PFSK-1 (cell line): ENCODE results near the gene PBX3.

Source experiments
- FOXP2 ChIP-seq: optimal IDR thresholded peaks from 2 replicates; pipeline ENCODE3; 2011; ENCODE audit warnings: borderline replicate concordance, control low read depth, inconsistent platforms; ENCODE audit not compliant: insufficient read depth; ENCODE audit errors: extremely low read length, extremely low read depth
- POLR2AphosphoS5 ChIP-seq: IDR thresholded peaks from 2 replicates; pipeline ENCODE4 v1.6.1; 2012; ENCODE audit warnings: low read depth, mild to moderate bottlenecking, control low read depth, low read length, moderate library complexity
- SIN3A ChIP-seq: IDR thresholded peaks from 2 replicates; pipeline ENCODE4 v1.6.1; 2012; ENCODE audit warnings: mild to moderate bottlenecking, low read length, moderate library complexity, borderline replicate concordance; ENCODE audit not compliant: insufficient read depth
- TAF1 ChIP-seq: IDR thresholded peaks from 2 replicates; pipeline ENCODE4 v1.6.1; 2012; ENCODE audit warnings: low read length, control low read depth, borderline replicate concordance; ENCODE audit not compliant: insufficient read depth
- TF ChIP-seq, protein P1 (sequence below), 2 experiments: IDR thresholded peaks; 2 replicates each; pipeline versions ENCODE4 v1.6.1 to v1.8.0; 2011 to 2012; ENCODE audit warnings: low read depth in 2 of 2, low read length in 2 of 2, control low read depth in 1 of 2, inconsistent platforms in 1 of 2, mild to moderate bottlenecking in 1 of 2, moderate library complexity in 1 of 2; ENCODE audit not compliant: insufficient read depth in 1 of 2

The PBX3 gene

DNA sequence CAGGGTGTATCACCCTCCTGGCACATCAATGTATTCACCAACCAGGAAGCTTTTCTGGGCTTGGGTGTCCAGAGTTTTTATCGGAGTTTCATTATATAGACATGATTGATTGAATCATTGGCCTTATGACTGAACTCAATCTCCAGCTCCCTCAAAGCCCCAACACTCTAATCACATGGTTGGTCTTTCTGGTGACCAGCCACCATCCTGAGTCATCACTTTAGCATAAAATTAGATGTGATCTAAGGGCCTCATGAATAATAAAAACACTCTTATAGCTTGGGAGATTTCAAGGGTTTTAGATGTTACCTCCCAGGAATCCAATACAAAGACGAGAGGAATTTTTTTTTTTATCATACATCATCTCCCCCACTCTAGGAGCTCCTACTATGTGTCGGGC lies 7.7 kb upstream of the PBX3 start:
- no peak for TF ChIP-seq POLR2AphosphoS5
- TF ChIP-seq FOXP2 = no peak
- no peak for TF ChIP-seq SIN3A
- TF ChIP-seq, protein P1, sequence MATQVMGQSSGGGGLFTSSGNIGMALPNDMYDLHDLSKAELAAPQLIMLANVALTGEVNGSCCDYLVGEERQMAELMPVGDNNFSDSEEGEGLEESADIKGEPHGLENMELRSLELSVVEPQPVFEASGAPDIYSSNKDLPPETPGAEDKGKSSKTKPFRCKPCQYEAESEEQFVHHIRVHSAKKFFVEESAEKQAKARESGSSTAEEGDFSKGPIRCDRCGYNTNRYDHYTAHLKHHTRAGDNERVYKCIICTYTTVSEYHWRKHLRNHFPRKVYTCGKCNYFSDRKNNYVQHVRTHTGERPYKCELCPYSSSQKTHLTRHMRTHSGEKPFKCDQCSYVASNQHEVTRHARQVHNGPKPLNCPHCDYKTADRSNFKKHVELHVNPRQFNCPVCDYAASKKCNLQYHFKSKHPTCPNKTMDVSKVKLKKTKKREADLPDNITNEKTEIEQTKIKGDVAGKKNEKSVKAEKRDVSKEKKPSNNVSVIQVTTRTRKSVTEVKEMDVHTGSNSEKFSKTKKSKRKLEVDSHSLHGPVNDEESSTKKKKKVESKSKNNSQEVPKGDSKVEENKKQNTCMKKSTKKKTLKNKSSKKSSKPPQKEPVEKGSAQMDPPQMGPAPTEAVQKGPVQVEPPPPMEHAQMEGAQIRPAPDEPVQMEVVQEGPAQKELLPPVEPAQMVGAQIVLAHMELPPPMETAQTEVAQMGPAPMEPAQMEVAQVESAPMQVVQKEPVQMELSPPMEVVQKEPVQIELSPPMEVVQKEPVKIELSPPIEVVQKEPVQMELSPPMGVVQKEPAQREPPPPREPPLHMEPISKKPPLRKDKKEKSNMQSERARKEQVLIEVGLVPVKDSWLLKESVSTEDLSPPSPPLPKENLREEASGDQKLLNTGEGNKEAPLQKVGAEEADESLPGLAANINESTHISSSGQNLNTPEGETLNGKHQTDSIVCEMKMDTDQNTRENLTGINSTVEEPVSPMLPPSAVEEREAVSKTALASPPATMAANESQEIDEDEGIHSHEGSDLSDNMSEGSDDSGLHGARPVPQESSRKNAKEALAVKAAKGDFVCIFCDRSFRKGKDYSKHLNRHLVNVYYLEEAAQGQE (IDR thresholded peaks at IDR 0.05; ENCODE audit: insufficient read depth in 1 of 2, low read depth in 2 of 2, low read length in 2 of 2) = no peak
- no peak for TF ChIP-seq TAF1

DNA sequence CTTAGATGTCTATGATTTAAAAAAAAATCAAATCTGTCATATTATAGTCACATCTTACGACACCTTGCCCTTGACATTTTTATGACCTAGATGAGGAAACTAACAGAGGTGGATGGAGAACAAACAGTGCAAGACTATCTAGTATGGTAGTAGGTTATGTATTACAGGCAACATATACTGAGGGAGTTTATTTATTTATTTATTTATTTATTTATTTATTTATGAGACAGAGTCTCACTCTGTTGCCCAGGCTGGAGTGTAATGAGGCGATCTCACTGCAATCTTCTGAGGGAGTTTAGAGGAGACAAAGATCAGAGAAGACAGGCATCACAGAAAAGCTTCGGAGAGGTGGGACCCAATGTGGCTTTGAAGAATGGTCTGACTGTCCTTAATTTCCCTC lies 4.5 kb upstream of the PBX3 start:
- TF ChIP-seq SIN3A = no peak
- TF ChIP-seq POLR2AphosphoS5 = no peak
- TF ChIP-seq, protein P1 (IDR thresholded peaks at IDR 0.05; ENCODE audit: insufficient read depth in 1 of 2, low read depth in 2 of 2, low read length in 2 of 2) = no peak
- TF ChIP-seq FOXP2 = no peak
- TF ChIP-seq TAF1 = no peak

DNA sequence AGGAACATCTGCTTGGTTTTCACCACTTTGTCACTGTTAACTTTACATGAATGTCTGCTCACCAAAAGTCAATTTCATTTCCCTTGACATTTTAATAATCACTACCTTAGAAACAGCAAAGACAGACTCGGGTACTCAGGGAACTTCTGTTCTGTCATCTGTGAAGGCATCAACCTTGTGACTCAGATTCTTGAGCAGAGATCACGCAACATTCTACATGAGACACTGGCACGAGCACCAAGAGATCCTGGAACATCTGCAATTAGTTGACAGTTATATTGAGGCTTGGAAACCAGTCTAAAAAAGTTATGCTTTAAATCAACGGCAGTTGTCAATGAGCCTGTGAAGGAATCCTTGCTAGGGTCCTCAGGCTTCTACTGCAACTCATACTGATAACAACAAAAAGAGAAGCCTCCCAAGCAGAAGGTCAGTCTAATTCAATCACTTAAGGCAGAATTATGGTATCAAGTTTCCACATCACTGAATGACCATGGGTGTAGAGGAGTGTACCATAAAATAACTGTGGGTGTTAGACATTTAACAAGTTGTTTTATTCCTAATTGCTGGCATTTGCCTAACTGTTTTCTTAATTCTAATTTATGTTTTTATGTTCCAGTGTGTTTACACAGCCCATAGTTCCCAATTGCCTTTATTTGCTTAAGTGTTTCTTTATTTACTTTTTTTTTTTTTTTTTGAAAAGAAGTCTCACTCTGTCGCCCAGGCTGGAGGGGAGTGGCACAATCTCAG lies 3.3 kb upstream of the PBX3 start:
- TF ChIP-seq FOXP2 = no peak
- no peak for TF ChIP-seq TAF1
- no peak for TF ChIP-seq SIN3A
- TF ChIP-seq, protein P1 (IDR thresholded peaks at IDR 0.05; ENCODE audit: insufficient read depth in 1 of 2, low read depth in 2 of 2, low read length in 2 of 2) = no peak
- TF ChIP-seq POLR2AphosphoS5 = no peak

DNA sequence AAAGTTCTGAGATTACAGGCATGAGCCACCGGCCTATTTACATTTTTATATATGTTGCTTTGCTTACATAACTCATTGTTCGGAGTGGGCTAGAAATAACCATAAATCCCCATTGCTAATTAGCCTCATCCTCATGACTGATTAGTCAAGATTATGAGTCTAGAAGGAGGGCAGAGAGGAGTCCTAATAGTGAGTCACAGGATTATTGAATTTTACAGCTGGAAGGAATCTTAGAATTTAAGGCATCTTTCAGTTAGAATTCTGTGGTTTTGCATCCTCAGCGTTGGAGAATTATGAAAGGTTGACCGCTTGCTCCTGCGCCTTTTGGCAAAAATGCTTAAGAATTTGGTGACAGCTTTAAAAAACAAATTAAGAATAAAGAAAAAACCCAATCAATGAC lies 2.6 kb upstream of the PBX3 start:
- TF ChIP-seq TAF1 (no peak), SIN3A (no peak), FOXP2 (no peak)

DNA sequence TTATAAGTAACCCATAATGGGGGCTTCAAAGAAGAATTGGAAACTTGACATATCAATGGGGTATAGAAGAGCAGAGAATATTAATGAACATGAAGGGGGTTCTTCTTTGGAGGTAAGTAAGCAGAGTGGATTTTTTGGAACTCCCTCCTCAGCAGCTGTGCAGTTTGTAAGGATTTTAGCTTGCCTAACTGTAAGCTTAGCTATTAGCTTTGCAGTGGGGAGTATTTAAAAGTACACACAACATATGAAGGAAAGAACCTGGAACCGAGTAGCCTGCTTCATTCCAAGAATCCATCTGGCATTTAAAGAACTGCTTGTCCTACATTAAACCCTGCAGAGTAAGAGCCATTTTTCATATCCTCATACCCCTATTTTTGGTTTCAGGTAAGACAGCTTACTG lies 2.2 kb upstream of the PBX3 start:
- TF ChIP-seq FOXP2 (no peak), TAF1 (no peak), POLR2AphosphoS5 (no peak)
- TF ChIP-seq, protein P1 (IDR thresholded peaks at IDR 0.05; ENCODE audit: insufficient read depth in 1 of 2, low read depth in 2 of 2, low read length in 2 of 2) = no peak
